ENCODE results near the gene EPHB2.

- TF ChIP-seq EZH2phosphoT487 (IDR thresholded peaks at IDR 0.05; ENCODE audit: low read length) (no peak; the same call in 1 of the 2 replicates), CTCF (IDR thresholded peaks at IDR 0.05; ENCODE audit: low read length) (no peak)
Measured at GRCh38 chr1:22808676-22809483, 98.2 kb downstream of the EPHB2 start.

Data from MM.1S (cell line).